AG10803 (cell line): Measurements from ENCODE around the gene SBNO2.

Experiments used
- DNase-seq: peaks from one replicate; pipeline ENCODE4 v3.0.0; 2010; ENCODE audit warnings: low read depth
- H3K4me3 ChIP-seq: 2 replicates; pipeline ENCODE4 v1.5.1; 2011; ENCODE audit warnings: mild to moderate bottlenecking, low read length, control low read depth
- CTCF ChIP-seq: conservative IDR thresholded peaks from 2 replicates; pipeline ENCODE4 v1.5.1; 2011; ENCODE audit warnings: mild to moderate bottlenecking, low read length, control low read depth, inconsistent platforms

SBNO2 gene

GRCh38 chr19:1153891-1154730 lies 20.0 kb downstream of the SBNO2 start:
- H3K4me3 ChIP-seq = peak overlapping the region; percentile 64
- no peak for DNase-seq
- TF ChIP-seq CTCF = no peak

- no peak for TF ChIP-seq CTCF
- no peak overlapping the region for H3K4me3 ChIP-seq
Measured at GRCh38 chr19:1151917-1152587, 22.0 kb downstream of the SBNO2 start.

GRCh38 chr19:1151037-1151724 lies 22.9 kb downstream of the SBNO2 start:
- no peak for DNase-seq

More at GRCh38 chr19:1151917-1152587, 22.0 kb downstream of the SBNO2 start:
- DNase-seq = peak; percentile 34

GRCh38 chr19:1150333-1151036 lies 23.6 kb downstream of the SBNO2 start:
- no peak for DNase-seq
- no peak for TF ChIP-seq CTCF
- H3K4me3 ChIP-seq = no peak overlapping the region

More at GRCh38 chr19:1151037-1151724, 22.9 kb downstream of the SBNO2 start:
- no peak overlapping the region for H3K4me3 ChIP-seq
- no peak for TF ChIP-seq CTCF

- no peak for DNase-seq
- H3K4me3 ChIP-seq = no peak overlapping the region
- no peak for TF ChIP-seq CTCF
Measured at GRCh38 chr19:1149259-1150045, 24.6 kb downstream of the SBNO2 start.

- DNase-seq = no peak
- no peak for TF ChIP-seq CTCF
- H3K4me3 ChIP-seq = no peak overlapping the region
Measured at GRCh38 chr19:1147934-1148549, 26.0 kb downstream of the SBNO2 start.
